ENCODE measurements around the gene EHMT1.
"Not testable (repeated sequence)": the region's sequence is repeated elsewhere in the genome, so short reads cannot be mapped to it uniquely, and the experiment has no call there.

Gene EHMT1

GRCh38 chr9:137590469-137591383 lies 28.1 kb upstream of the EHMT1 start, which contains the start of gene ZMYND19:
ZMYND19 (minus strand) TSS chr9:137590512; CDS start chr9:137590263, 249 bp downstream.
- DNase-seq = peak; percentile 85

GRCh38 chr9:137592767-137593166 lies 26.0 kb upstream of the EHMT1 start:
- DNase-seq = no peak

GRCh38 chr9:137593176-137593575 lies 25.6 kb upstream of the EHMT1 start:
- DNase-seq = no peak

GRCh38 chr9:137596577-137596976 lies 22.2 kb upstream of the EHMT1 start:
- not testable (repeated sequence) for DNase-seq

- no peak for DNase-seq
Measured at GRCh38 chr9:137598943-137599342, 19.9 kb upstream of the EHMT1 start.

- no peak for DNase-seq
Measured at GRCh38 chr9:137602661-137603060, 16.1 kb upstream of the EHMT1 start.

- DNase-seq = no peak
Measured at GRCh38 chr9:137603879-137604278, 14.9 kb upstream of the EHMT1 start.

GRCh38 chr9:137604345-137605086 lies 14.3 kb upstream of the EHMT1 start:
- DNase-seq = no peak

- DNase-seq = peak; percentile 87
Measured at GRCh38 chr9:137605121-137606004, 13.4 kb upstream of the EHMT1 start, which contains the start of gene ARRDC1. ARRDC1 (plus strand) TSS chr9:137605686; CDS start chr9:137605718, 32 bp downstream.

GRCh38 chr9:137606005-137606621 lies 12.7 kb upstream of the EHMT1 start:
- no peak for DNase-seq

GRCh38 chr9:137606734-137607138 lies 12.1 kb upstream of the EHMT1 start:
- no peak for DNase-seq

- no peak for DNase-seq
Measured at GRCh38 chr9:137607141-137607857, 11.5 kb upstream of the EHMT1 start.

GRCh38 chr9:137610944-137611343 lies 7.9 kb upstream of the EHMT1 start:
- DNase-seq = no peak

GRCh38 chr9:137611623-137612609 lies 6.9 kb upstream of the EHMT1 start:
- no peak for DNase-seq

GRCh38 chr9:137612741-137613142 lies 6.1 kb upstream of the EHMT1 start:
- no peak for DNase-seq

GRCh38 chr9:137613259-137613658 lies 5.5 kb upstream of the EHMT1 start:
- DNase-seq = no peak

GRCh38 chr9:137613738-137614523 lies 4.9 kb upstream of the EHMT1 start:
- DNase-seq = no peak

- no peak for DNase-seq
Measured at GRCh38 chr9:137614631-137615386, 4.0 kb upstream of the EHMT1 start.

All from effector CD4-positive, alpha-beta T cell (primary cell).